Omental fat pad (tissue), 4 donors: ENCODE results near the gene FAM110C. TPM values are rescaled to one million over a fixed set of nuclear protein-coding genes. Genes with fewer than 3 reads are reported as not detected.

Experiments
- ATAC-seq: fragments of 150-250 bp; one replicate; pipeline ENCODE4 v1.9.1; 2016; ENCODE audit warnings: mild to moderate bottlenecking, moderate library complexity; ENCODE audit not compliant: low FRiP score
- DNase-seq: peaks from one replicate; pipeline ENCODE4 v3.0.0-alpha.2; 2019; ENCODE audit warnings: low spot score
- CTCF ChIP-seq, 3 donors: fragments of 450-650 bp; IDR thresholded peaks; one replicate each; pipeline ENCODE4 v1.5.1; 2016 to 2017; ENCODE audit warnings: antibody characterized with exemption in 3 of 3, mild to moderate bottlenecking in 3 of 3, moderate library complexity in 2 of 3
- total RNA-seq, 4 donors: library from RNA; depleted of rRNA; stranded (reverse); fragments of >200 nt; gene quantifications; one replicate each; pipeline ENCODE4 v1.1.0, GENCODE V29; 2016

Gene FAM110C
- total RNA-seq, 4 donors from 2014 or later = 0.63 to 78.6 (median 18.0) TPM

- ATAC-seq = no peak
- no peak for TF ChIP-seq CTCF (IDR thresholded peaks at IDR 0.05)
- DNase-seq = no peak
Measured at GRCh38 chr2:55587-56448, 9.5 kb upstream of the FAM110C start.

- ATAC-seq (no peak), DNase-seq (no peak)
- TF ChIP-seq CTCF (IDR thresholded peaks at IDR 0.05) = no peak
Measured at GRCh38 chr2:51613-52012, 5.3 kb upstream of the FAM110C start.

- ATAC-seq (peak; percentile 41), DNase-seq (no peak)
- no peak for TF ChIP-seq CTCF (IDR thresholded peaks at IDR 0.05)
Measured at GRCh38 chr2:47737-48136, 1.4 kb upstream of the FAM110C start.

GRCh38 chr2:47346-47725, 1.0 kb upstream of the FAM110C start:
- ATAC-seq = no peak
- no peak for DNase-seq
- no peak for TF ChIP-seq CTCF (IDR thresholded peaks at IDR 0.05)

GRCh38 chr2:46131-46470, 204 bp downstream of the FAM110C start:
- DNase-seq = no peak
- ATAC-seq = peak; percentile 7
- no peak for TF ChIP-seq CTCF (IDR thresholded peaks at IDR 0.05)

- no peak for ATAC-seq
- DNase-seq = no peak
- no peak for TF ChIP-seq CTCF (IDR thresholded peaks at IDR 0.05)
Measured at GRCh38 chr2:45342-46130, 769 bp downstream of the FAM110C start.
